RKO (cell line): Measurements from ENCODE around the gene SVOPL.

Experiments
- DNase-seq: peaks from one replicate; pipeline ENCODE4 v3.0.0-alpha.2; 2016; ENCODE audit warnings: low spot score

SVOPL gene

GRCh38 chr7:138606236-138606635 lies 94.9 kb downstream of the SVOPL start:
- DNase-seq = no peak

DNA sequence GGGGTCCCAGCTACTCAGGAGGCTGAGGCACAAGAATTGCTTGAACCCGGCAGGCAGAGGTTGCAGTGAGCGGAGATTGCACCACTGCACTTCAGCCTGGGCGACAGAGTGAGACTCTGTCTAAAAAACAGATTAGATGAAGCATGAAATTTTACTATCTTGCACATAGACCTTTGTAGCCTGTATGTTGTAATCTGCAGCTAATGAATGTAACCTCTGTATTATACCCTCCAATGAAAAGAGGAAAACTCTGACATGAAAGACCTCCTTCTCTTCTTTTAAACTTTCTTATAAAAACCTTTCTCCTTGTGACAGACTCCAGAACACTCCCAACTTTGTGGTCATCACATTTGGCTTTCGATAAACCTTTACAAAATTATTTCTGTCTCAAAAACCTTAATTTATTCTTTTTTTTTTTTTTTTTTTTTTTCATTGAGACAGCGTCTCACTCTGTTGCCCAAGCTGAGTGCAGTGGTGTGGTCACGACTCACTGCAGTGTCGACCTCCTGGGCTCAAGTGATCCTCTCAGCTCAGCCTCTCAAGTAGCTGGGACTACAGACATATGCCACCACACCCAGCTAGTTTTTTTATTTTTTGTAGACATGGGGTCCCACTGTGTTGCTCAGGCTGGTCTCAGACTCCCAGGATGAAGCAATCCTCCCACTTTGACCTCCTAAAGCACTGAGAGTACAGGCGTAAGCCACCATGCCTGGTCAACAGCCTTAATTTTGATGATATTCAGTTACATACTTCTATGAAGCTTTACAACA lies 97.4 kb downstream of the SVOPL start:
- no peak for DNase-seq

GRCh38 chr7:138602451-138602850 lies 98.7 kb downstream of the SVOPL start:
- no peak for DNase-seq

DNA sequence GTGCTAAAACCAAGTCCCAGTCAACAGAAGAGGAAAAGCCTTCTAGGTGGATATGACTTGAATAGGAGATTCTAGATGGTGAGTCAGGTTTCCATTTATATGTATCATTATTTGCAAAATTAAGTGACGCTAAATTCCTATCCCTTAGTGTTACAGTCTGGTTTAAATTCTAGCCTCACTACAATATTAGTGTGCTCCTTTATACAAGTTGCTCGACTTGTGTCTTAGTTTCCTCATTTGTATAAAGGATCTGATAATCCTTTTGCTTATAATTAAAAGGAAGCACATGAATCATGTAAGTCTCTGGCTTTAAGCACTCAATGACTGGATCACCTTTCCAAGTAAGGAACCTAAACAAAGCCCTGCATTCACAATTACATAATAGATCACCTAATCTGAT lies 105.7 kb downstream of the SVOPL start:
- DNase-seq = no peak

GRCh38 chr7:138590154-138590553 lies 111.0 kb downstream of the SVOPL start:
- no peak for DNase-seq

DNA sequence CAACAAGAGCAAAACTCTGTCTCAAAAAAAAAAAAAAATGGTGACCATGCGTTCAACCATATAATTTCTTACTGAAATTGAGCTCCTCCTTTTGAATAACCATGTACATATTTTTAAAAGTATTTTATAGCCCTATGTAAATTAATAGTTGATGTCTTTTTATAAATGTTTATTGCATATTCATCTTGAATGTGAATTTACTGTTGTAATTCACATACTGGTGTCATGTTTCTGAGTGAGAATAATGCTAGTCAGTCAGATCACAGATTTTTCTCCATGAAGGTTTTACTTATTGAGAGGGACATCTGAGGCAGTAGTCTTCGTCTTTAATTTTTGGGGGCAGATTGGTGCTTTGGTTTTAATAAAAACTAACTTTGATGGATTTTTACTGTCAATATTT lies 112.2 kb downstream of the SVOPL start:
- DNase-seq = no peak

DNA sequence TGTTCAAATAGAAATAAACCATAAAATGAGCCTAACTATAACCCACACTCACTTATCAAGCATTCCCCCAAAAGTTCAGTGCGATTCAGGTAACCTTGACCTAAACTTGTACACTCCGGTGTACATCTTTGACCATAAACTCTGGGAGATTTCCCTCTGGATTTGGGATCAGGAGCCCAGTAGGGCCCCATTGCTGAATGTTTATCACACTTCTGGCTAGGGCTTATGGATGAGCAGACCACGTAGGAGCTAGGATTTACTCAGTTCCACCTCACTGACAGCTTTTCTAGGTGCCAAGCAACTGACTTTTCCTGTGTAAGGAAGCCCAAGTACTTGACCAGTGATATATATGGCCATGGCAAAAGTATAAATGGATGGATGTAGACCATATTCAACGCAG lies 113.7 kb downstream of the SVOPL start:
- DNase-seq = no peak

DNA sequence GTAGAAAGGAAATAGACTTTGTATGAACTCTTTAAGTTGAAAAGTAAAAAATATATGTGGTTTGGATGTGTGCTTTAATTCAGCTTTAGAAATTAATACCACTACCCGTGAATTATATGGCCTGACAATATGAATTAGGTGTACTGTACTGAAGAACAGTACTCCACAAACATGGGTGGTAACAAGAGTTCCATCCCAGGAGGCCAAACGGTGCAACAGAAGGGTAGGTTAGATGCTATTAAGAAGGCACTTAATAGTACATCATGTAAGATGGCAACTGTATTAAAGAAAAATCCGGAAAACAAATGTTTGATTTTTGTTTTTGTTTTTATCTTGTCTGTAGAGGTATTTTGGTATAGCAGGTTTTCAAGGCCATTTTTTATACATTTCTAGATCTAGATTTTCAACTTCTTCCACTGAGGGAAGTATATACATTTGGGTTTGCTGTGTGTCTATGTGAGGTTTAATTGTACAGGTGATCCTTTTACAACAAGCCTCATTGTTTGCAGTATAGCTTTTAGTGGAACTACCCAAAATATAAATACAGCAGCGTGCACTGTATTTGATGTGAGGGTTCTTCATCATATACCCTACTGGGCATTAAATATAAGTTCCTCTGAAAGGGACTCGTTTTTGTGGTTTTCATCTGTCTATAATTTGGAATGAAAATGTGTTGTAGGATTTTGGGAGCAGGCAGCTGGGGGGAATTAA lies 115.7 kb downstream of the SVOPL start:
- DNase-seq = no peak

GRCh38 chr7:138584696-138585095 lies 116.5 kb downstream of the SVOPL start:
- no peak for DNase-seq

- DNase-seq = no peak
These were observed 116.9 kb downstream of the SVOPL start for GRCh38 chr7:138584283-138584682.

- no peak for DNase-seq
These were observed 120.1 kb downstream of the SVOPL start for GRCh38 chr7:138581065-138581464.

GRCh38 chr7:138579671-138580070 lies 121.5 kb downstream of the SVOPL start:
- DNase-seq = no peak

DNA sequence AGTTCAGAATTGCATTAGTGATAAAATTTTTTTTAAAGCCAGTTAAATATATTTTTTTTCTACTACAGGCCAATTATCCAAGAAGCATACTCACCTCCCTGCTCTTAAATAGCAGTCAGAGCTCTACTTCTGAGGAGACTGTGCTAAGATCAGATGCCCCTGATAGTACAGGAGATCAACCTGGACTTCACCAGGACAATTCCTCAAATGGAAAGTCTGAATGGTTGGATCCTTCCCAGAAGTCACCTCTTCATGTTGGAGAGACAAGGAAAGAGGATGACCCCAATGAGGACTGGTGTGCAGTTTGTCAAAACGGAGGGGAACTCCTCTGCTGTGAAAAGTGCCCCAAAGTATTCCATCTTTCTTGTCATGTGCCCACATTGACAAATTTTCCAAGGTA lies 122.0 kb downstream of the SVOPL start:
- no peak for DNase-seq

DNA sequence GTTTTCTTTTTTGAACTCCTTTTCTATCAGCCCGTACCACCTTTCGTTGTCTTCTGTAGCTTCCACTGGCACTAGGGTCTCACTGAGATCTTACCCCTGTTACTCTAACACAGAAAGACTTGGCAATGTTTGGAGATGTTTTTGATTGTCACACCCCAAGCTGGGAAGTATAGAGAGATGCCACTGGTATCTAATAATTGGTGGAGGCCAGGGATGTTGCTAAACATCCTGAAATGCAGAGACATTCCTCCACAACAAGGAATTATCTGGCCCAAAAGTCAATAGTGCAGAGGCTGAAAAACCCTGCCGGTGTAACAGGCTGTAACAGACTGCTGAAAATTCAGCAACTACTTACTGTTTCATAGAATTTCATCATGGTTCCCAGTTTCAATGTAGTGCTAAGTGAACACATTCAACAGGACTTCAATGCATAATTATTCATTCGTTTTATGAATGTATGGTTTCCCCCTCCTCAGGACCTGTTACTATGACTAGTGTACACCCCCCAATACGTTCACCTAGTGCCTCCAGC lies 125.2 kb downstream of the SVOPL start:
- no peak for DNase-seq

DNA sequence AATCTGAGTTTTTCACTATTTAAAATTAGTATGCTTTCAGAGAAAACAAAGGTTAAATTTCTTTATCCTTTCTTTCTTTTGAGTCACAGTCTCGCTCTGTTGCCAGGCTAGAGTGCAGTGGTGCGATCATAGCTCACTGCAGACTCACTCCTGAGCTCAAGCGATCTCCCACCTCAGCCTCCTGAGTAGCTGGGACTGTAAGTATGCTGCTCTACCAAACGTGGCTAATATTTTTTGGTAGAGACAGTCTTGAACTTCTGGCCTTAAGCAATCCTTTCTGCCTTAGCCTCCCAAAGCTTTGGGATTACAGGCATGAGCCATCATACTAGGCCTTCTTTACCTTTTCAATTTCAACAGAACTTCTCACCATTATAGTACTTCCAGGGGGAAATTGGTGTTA lies 127.4 kb downstream of the SVOPL start:
- DNase-seq = no peak

GRCh38 chr7:138570715-138571114 lies 130.4 kb downstream of the SVOPL start:
- DNase-seq = no peak

DNA sequence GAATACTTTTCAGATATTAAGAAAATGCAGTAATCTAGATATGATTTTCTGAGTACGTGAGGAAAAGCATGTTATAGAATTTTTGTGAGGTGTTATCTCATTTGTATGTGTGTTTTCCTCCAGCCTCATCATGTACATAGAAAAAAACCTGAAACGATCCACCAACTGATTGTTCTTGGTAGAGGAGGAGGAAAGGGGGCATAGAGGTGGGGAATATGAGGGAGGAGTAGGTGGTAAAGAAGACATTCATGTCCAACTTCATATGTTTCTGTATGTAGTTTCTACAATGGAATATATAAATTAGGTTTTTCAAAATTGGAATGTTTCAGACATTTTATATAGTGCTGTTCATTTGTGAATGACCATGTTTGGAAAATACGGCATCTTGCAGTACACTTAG lies 131.7 kb downstream of the SVOPL start:
- DNase-seq = no peak

GRCh38 chr7:138568655-138569054 lies 132.5 kb downstream of the SVOPL start:
- DNase-seq = no peak

GRCh38 chr7:138565451-138566114 lies 135.6 kb downstream of the SVOPL start:
- peak; percentile 45 for DNase-seq

DNA sequence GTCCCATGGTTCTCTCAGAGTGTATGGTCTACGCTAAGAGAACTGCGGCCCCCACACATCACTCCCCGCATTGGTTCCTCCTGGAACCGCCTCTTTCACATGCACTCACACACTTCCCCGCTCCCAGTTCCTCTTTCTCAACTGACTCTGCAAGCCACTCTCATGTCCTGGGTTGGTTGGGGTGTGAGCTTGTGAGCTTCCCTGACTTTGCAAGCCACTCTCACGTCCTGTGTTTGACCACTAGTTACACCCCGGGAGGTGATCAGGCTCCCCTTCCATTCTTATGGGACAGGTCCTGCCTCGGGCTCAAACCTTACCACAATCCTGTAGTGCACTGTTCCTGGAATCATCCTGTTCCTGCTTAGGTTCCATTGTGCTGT lies 136.1 kb downstream of the SVOPL start:
- no peak for DNase-seq

- DNase-seq = no peak
These were observed 136.8 kb downstream of the SVOPL start for GRCh38 chr7:138564365-138564764.

- no peak for DNase-seq
These were observed 137.4 kb downstream of the SVOPL start for GRCh38 chr7:138563808-138564207.

- DNase-seq = no peak
These were observed 141.7 kb downstream of the SVOPL start for GRCh38 chr7:138559448-138559847.
